Retina (tissue), 1 donor: Measurements from ENCODE around the gene TOR1B.
A peak's percentile ranks its signal among the peaks of the same experiment; 100 is the strongest.

Experiments
- DNase-seq: peaks from one replicate; pipeline ENCODE4 v3.0.0-alpha.2; 2016

Gene TOR1B

GRCh38 chr9:129815278-129815677 lies 12.3 kb downstream of the TOR1B start:
- DNase-seq = no peak

GRCh38 chr9:129816501-129817435 lies 13.8 kb downstream of the TOR1B start:
- no peak for DNase-seq

DNA sequence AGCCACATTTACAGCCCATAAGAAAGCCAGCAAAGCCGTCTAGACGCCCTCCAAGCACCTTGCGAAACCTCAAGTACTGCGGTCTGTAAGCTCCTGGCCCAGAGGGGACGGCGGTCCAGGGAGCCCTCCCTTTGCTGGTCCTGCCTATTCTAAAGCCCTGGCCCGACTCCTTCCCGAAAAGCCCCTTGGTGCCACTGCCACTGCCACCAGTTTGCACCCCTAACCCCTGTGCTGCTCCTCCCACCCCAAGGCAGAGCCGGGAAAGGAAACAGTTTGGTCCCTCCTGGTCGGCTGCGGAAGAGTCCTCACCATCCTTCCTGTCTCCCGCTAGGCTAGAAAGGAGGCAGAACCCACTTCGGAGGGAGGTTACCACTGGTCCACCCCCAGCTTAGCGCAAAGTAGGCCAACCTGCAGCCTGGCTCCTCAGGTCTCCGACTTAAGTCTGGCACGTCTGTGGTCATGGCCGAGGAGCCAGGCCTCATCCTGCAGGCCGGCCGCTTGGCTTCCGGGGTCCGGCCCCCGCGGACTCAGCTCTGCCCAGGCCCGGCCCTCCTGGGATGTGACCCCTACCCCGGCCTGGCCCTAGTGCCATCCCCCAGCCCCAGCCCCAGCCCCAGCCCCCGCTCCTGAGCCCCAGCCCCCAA lies 20.0 kb downstream of the TOR1B start:
- DNase-seq = no peak

- DNase-seq = no peak
These were observed 20.6 kb downstream of the TOR1B start for GRCh38 chr9:129823542-129823934.

DNA sequence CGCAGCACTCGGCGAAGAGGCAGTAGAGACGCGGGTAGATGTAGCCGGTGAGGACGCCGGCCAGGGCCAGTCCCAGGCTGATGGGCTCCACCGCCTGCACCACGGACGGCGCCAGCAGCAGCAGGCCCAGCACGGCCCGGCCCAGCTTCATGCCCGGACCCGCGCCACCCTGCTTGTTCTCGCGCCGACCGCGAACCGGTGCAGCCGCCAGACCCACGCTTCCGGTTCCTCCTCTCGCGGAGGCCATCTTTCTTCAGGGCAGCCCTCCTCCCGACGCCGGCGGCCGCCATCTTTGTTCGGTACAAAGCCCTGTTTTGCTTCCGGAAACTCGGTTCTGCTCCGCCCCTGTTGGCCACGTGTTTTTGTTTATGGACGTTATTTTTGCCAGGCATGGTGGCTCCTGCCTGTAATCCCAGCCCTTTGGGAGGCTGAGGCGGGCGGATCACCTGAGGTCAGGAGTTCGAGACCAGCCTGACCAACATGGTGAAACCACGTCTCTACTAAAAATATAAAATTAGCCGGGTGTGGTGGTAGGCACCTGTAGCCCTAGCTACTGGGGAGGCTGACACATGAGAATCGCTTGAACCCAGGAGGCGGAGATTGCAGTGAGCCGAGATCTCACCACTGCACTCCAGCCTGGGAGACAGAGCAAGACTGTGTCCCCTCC lies 21.1 kb downstream of the TOR1B start, which contains the start of gene TOR1A:
TOR1A (minus strand) TSS at position 202 of the 667 bp plus-strand sequence; CDS start at position 151, 51 bp downstream.
- DNase-seq = peak; percentile 96

DNA sequence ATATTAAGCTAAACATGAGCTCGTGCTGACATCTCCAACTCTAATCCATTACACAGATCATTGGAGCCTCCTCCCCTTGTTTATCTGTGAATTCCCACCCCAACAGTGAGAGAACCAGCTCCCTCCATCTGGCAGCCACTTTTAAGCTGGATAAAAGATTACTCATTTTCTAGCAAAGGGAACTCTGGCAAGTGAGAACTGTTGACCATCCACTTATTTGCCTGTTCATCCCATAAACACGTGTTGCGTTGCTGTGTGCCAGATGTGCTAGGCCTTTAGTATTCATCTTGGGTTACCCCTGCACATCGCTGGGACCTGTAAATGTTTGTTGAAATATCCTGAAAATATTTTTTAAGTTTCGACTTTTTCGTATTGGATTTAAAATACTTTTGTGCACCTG lies 23.4 kb downstream of the TOR1B start:
- no peak for DNase-seq

- no peak for DNase-seq
These were observed 23.8 kb downstream of the TOR1B start for GRCh38 chr9:129826759-129827158.

DNA sequence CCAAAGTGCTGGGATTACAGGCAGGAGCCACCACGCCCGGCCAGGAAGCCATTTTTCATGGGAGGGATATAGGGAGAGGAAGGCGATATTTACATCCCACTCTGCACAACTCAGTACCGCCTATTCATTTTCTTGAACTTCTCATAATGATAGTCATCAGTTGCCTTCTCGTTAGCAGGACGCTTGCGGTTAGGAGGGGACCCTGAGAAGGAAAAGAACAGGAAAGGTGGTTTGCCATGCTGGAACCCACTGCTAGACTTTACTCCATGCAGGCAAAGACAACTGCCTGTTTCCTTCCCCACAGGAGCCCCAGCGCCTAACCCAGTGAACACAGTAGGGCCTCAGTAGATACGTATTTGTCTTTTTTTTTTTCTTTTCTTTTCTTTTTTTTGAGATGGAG lies 25.1 kb downstream of the TOR1B start:
- DNase-seq = no peak

DNA sequence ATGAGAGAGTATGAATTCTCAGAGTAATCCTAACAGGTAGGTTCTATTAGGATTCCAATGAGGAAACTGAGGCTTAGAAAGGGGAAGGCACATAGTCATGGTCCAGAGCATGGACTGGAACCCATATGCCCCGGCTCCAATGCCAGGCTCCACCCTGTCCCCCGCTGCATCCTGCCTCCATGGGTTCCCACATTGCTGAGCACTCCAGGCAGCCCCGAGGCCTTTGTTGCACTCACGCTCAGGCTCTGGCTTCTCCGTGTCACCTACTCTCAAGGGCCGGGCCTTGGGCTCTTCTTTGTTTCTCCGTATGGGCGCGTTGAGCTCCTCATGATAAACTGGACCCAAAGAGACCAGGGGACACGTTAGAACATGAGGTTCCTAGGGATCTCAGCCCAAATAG lies 26.0 kb downstream of the TOR1B start:
- DNase-seq = no peak

- DNase-seq = no peak
These were observed 30.0 kb downstream of the TOR1B start for GRCh38 chr9:129832982-129833381.

DNA sequence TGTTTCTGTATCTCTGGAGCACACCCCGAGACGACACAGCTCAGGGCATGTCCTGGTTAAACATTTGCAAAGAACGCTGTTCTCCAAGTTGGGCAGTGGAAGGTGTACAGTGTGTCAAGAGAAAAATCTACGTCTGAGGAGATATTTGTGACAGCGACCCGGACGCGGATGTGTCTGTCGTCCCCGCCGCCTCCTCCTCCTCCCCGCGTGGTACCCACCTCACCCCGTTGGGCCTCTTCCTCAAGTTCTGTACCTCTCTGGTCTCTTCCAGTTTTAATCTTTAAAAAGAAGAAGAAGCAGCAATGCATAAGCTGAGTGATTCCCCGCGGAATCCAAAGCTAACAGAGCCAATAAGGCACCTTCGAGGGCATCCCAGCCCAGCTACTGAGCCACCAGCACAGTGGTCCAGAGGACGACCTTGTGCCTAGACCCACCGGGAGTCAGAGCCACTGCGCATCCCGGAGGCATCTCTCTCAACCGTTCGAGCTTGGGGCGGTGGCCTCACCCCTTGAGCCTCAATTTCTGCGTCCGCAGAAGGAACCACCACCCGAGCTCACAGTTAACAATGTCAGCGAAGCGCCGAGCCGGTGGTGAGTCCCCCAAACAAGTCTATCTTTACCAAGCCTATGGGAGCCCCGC lies 31.6 kb downstream of the TOR1B start:
- DNase-seq = no peak

GRCh38 chr9:129835128-129835859 lies 32.3 kb downstream of the TOR1B start, which contains the start of the genes C9orf78 and USP20:
C9orf78 (minus strand) TSS chr9:129835275; CDS start chr9:129835221, 54 bp downstream.
USP20 (plus strand) TSS chr9:129835458; CDS start chr9:129852556, 17,098 bp downstream.
- DNase-seq = peak; percentile 95

DNA sequence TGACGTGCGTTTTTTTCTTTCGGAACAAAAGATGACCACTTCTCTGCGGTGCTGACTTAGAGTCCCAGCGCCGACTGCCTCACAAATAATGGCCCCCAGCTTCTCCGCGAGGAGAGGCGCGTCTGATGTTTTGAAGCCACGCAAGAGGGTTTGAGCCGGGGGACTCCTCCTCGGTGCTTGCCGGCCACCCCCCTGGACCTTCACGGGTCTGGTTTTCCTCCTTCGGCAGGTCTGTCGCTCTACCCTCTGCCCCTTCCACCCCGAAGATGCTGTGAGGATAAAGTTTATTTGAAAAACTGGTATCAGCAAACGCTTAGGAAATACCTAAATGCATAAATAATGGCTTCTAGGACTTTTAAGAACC lies 32.9 kb downstream of the TOR1B start:
- DNase-seq = no peak

- no peak for DNase-seq
These were observed 33.5 kb downstream of the TOR1B start for GRCh38 chr9:129836311-129837007.

DNA sequence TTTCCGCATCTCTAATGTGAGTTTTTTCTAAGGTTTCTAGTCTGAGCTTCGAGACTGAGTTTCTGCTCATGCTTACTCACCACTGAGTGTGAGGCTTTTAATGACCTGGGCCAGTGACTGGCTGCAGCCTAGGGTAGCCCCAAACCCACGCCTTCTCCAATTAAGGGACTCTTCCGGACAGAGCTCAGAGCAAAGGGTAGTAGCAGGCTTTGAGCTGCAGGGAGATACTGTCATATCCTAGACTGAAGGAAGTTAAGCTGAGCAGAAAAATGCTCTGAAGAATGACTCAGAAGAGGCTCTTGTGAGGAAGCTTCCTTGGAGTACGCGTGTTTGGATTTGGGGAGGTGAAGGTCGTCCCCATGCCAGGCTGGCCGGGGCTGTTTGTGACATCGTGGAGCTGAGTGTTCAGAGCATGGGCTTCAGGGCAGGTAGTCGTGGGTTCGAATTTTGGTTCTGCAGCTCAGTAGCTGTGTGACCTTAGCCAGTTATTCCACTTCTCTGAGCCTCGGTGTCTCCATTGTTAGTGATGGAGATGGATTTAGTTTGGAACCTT lies 35.8 kb downstream of the TOR1B start:
- no peak for DNase-seq

DNA sequence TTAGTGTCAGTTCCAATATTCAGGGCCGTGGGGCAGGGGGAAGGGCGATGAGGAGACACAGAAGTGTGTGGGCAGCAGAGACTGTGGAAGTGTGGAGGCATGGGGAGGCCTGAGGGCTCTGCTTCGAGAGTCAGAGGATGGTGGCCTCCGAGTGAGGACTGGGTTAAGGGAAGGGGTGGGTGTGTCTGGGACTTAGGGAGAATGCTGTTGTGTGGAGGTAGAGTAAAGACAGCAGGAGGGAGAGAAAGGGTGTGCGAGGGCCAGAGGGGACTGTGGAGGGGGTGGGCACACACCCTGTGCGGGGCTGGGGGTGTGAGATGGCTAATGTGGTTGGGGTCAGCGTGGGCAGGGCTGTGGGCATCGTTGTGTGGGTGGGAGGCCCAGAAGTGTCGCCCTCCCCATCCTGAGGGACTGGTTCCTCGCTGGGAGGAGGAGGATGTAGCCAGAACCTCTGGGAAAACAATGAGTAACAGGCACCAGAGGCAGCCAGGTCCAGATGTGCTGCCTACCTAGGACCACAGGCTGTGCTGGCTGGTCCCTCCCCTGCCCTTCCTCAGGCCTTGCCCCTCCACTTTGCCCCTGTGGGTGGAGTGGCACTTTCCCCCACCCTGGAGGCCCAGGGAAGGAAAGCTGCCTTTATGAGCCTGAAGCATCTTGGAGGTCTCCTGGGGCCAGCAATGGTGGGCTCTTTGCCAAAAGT lies 36.5 kb downstream of the TOR1B start:
- no peak for DNase-seq

DNA sequence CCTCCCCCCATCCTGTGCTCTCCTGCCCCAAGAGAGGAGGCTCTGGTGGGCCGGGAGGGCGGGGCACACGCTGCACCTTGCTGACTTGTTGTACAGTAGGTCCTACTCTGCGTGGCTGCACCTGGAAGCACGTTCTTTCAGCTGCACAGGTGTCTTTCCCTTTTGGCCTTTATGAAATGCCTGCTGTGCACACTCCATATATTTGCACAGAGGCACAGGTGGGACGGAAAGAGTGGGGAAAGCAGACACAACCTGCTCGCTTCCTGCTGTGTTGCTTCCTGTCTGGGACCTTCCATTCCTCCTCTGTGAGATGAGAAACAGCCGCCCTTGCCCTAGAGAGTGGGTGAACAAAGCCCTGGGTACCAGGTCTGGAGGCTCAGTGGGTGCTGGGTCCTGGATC lies 37.0 kb downstream of the TOR1B start:
- no peak for DNase-seq

- DNase-seq = no peak
These were observed 38.1 kb downstream of the TOR1B start for GRCh38 chr9:129841071-129841470.

DNA sequence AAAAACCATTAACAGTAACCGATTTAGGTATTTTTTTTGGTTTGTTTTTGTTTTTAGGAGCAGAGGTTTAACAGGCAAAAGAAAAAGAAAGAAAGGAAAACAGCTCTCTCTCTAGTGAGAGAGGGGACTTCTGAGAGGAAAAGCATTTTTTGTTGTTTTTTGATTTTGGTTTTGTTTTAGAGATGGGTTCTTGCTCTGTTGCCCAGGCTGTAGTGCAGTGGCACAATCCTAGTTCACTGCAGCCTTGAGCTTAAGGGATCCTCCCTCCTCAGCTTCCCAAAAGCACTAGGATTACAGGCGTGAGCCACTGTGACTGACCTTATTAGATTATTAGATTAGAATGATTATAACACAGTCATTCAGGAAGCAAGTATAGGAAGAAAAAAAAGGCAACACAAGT lies 42.4 kb downstream of the TOR1B start:
- no peak for DNase-seq

DNA sequence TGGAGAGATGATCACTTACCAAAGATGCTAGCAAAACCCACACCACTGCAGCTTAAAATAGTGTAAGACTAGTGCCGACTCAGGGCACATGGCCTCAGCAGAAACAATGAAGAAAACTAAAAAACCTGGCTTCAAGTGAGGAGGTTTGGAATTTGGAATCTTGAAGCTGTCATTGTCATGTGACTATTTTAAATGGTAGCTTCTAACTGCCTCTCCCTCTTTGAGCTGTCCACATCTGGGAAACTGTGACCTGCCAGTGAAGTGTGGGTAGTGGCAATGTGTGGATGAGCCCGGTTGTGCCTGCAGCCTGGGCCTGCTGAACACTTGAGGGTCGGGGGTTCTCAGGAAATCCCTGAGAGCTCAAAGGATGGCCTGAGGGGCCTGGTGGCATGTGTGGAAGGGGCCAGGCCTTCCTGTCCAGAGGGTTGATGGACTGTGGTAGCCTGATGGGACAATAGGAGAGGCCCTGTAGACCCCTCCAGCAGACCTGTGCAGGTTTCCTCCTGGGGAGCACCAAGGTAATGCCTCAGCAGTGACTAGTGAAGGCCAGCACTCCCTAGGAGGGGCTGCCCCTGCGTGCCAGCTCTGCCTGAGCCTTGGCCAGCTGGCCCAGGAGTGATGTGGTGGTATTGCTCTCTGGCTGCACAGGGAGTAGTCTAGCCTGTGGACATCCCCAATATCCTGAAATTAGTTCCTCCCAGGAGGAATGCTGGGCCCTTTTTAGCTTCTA lies 45.9 kb downstream of the TOR1B start:
- DNase-seq = no peak
